Activated naive CD4-positive, alpha-beta T cell treated with anti-CD3 and anti-CD28 coated beads for 36 hours (primary cell): Measurements from ENCODE around the gene RHBDL1. TPM values are rescaled to one million over a fixed set of nuclear protein-coding genes. Genes with fewer than 3 reads are reported as not detected.

Source experiments
- CTCF ChIA-PET: fragments of 350-600 bp; sonication (Branson Sonifier 250); formaldehyde crosslinking; loops from one replicate; lab custom pipeline; 2021; ENCODE audit warnings: antibody characterized with exemption; lab: Charles Lee
- DNase-seq: peaks from one replicate; pipeline ENCODE4 v3.0.0-alpha.2; 2020
- H3K27ac Mint-ChIP-seq: one replicate; pipeline ENCODE4 v1.8.0; 2021; ENCODE audit warnings: mild to moderate bottlenecking, mixed read lengths
- H3K27me3 Mint-ChIP-seq: one replicate; pipeline ENCODE4 v1.8.0; 2021; ENCODE audit warnings: low read depth, mixed read lengths
- H3K36me3 Mint-ChIP-seq: one replicate; pipeline ENCODE4 v1.8.0; 2021; ENCODE audit warnings: low read depth, mixed read lengths
- H3K4me1 Mint-ChIP-seq: one replicate; pipeline ENCODE4 v1.8.0; 2021; ENCODE audit warnings: low read depth, mixed read lengths
- H3K4me3 Mint-ChIP-seq: one replicate; pipeline ENCODE4 v1.8.0; 2021; ENCODE audit warnings: mild to moderate bottlenecking, moderate library complexity, mixed read lengths
- H3K9me3 Mint-ChIP-seq: one replicate; pipeline ENCODE4 v1.8.0; 2021; ENCODE audit warnings: mixed read lengths
- intact Hi-C: fragments of 100-400 bp; cut with micrococcal nuclease; formaldehyde crosslinking; loops from one replicate; pipeline ENCODE4 v1.15.1; 2023
- total RNA-seq, 2 experiments: library from RNA; stranded (reverse); gene quantifications; one replicate each; pipeline ENCODE4 v1.2.3, GENCODE V29; 2021

RHBDL1 gene
- total RNA-seq, 2 experiments from 2014 or later, result 0.60 to 0.94 TPM

GRCh38 chr16:641326-642188 lies 33.9 kb upstream of the RHBDL1 start, which contains the start of gene MCRIP2:
Gene MCRIP2, plus strand, starts transcription at chr16:641828. Its CDS starts 164 bp downstream, at chr16:641992.
- no peaks in the 10 kb centered on the region for H3K9me3 Mint-ChIP-seq
- peaks cover 25% of the 10 kb centered on the region for H3K4me1 Mint-ChIP-seq
- CTCF ChIA-PET, result no interaction called here
- DNase-seq, result peak; percentile 71
- H3K27me3 Mint-ChIP-seq, result no peaks in the 10 kb centered on the region
- H3K4me3 Mint-ChIP-seq, result peak within 1 kb of the TSS; percentile 71
- H3K27ac Mint-ChIP-seq, result no peak within 1 kb of the TSS
- peaks cover 2% of the 10 kb centered on the region for H3K36me3 Mint-ChIP-seq
- intact Hi-C loops, result no loop called here

GRCh38 chr16:642189-643049 lies 33.1 kb upstream of the RHBDL1 start:
- peak overlapping the region; percentile 71 for H3K4me3 Mint-ChIP-seq
- H3K27me3 Mint-ChIP-seq, result no peaks in the 10 kb centered on the region
- H3K36me3 Mint-ChIP-seq, result no peaks in the 10 kb centered on the region
- intact Hi-C loops, result no loop called here
- peaks cover 22% of the 10 kb centered on the region for H3K4me1 Mint-ChIP-seq
- no peak overlapping the region for H3K27ac Mint-ChIP-seq
- CTCF ChIA-PET, result no interaction called here
- no peaks in the 10 kb centered on the region for H3K9me3 Mint-ChIP-seq
- peak; percentile 22 for DNase-seq

GRCh38 chr16:643050-643368 lies 32.5 kb upstream of the RHBDL1 start:
- Mint-ChIP-seq H3K27me3 (no peaks in the 10 kb centered on the region), H3K4me1 (peaks cover 21% of the 10 kb centered on the region), H3K27ac (no peak overlapping the region), H3K36me3 (no peaks in the 10 kb centered on the region), H3K9me3 (no peaks in the 10 kb centered on the region), H3K4me3 (peak overlapping the region; percentile 71)
- intact Hi-C loops, result no loop called here
- DNase-seq, result no peak
- CTCF ChIA-PET, result no interaction called here

- Mint-ChIP-seq H3K36me3 (no peaks in the 10 kb centered on the region), H3K4me1 (peaks cover 21% of the 10 kb centered on the region), H3K27ac (no peak overlapping the region), H3K27me3 (no peaks in the 10 kb centered on the region), H3K9me3 (no peaks in the 10 kb centered on the region), H3K4me3 (no peak overlapping the region)
- DNase-seq, result no peak
- intact Hi-C loops, result no loop called here
- CTCF ChIA-PET, result no interaction called here
Measured at GRCh38 chr16:644556-644955, 30.9 kb upstream of the RHBDL1 start.

- no peak for DNase-seq
- no peaks in the 10 kb centered on the region for H3K36me3 Mint-ChIP-seq
- no peak overlapping the region for H3K4me3 Mint-ChIP-seq
- CTCF ChIA-PET, result no interaction called here
- no peaks in the 10 kb centered on the region for H3K9me3 Mint-ChIP-seq
- H3K27ac Mint-ChIP-seq, result no peak overlapping the region
- H3K27me3 Mint-ChIP-seq, result no peaks in the 10 kb centered on the region
- H3K4me1 Mint-ChIP-seq, result peaks cover 28% of the 10 kb centered on the region
- intact Hi-C loops, result no loop called here
Measured at GRCh38 chr16:645852-646678, 29.4 kb upstream of the RHBDL1 start.

- Mint-ChIP-seq H3K27ac (no peak overlapping the region), H3K36me3 (no peaks in the 10 kb centered on the region), H3K4me3 (no peak overlapping the region), H3K4me1 (peaks cover 28% of the 10 kb centered on the region), H3K27me3 (no peaks in the 10 kb centered on the region), H3K9me3 (no peaks in the 10 kb centered on the region)
- intact Hi-C loops, result no loop called here
- no peak for DNase-seq
- CTCF ChIA-PET, result interaction anchor here (2.0 kb wide), 1 partner anchor 10 kb away, joined by 6 read pairs; the partner anchor contains the start of gene METTL26
Measured at GRCh38 chr16:646679-647172, 28.7 kb upstream of the RHBDL1 start.

- intact Hi-C loops, result no loop called here
- Mint-ChIP-seq H3K4me1 (peaks cover 28% of the 10 kb centered on the region), H3K36me3 (no peaks in the 10 kb centered on the region), H3K9me3 (no peaks in the 10 kb centered on the region), H3K4me3 (no peak overlapping the region), H3K27ac (no peak overlapping the region), H3K27me3 (no peaks in the 10 kb centered on the region)
- CTCF ChIA-PET, result interaction anchor here (2.0 kb wide), 1 partner anchor 11 kb away, joined by 6 read pairs; the partner anchor contains the start of gene METTL26
- DNase-seq, result no peak
Measured at GRCh38 chr16:647173-647902, 28.1 kb upstream of the RHBDL1 start.

GRCh38 chr16:648071-648780 lies 27.2 kb upstream of the RHBDL1 start:
- Mint-ChIP-seq H3K4me1 (peaks cover 26% of the 10 kb centered on the region), H3K27ac (peak overlapping the region; percentile 66), H3K4me3 (peak overlapping the region; percentile 79), H3K36me3 (no peaks in the 10 kb centered on the region), H3K27me3 (no peaks in the 10 kb centered on the region), H3K9me3 (no peaks in the 10 kb centered on the region)
- peak; percentile 60 for DNase-seq
- intact Hi-C loops, result no loop called here
- CTCF ChIA-PET, result interaction anchor here (2.0 kb wide), 1 partner anchor 12 kb away, joined by 6 read pairs; the partner anchor contains the start of gene METTL26

- peak; percentile 93 for DNase-seq
- no peaks in the 10 kb centered on the region for H3K36me3 Mint-ChIP-seq
Measured at GRCh38 chr16:648781-649589, 26.5 kb upstream of the RHBDL1 start, which contains the start of gene WDR90. Gene WDR90, plus strand, starts transcription at chr16:649365. Its CDS starts 52 bp downstream, at chr16:649417.

GRCh38 chr16:649631-650030 lies 25.8 kb upstream of the RHBDL1 start:
- Mint-ChIP-seq H3K27ac (no peak overlapping the region), H3K9me3 (no peaks in the 10 kb centered on the region), H3K4me1 (peaks cover 15% of the 10 kb centered on the region), H3K36me3 (no peaks in the 10 kb centered on the region), H3K27me3 (no peaks in the 10 kb centered on the region), H3K4me3 (peak overlapping the region; percentile 73)
- CTCF ChIA-PET, result interaction anchor here (0.6 to 1.2 kb wide), 2 partner anchors 26 to 54 kb away, joined by 3 read pairs; partner anchors contain the start of gene RHBDL1
- DNase-seq, result no peak
- intact Hi-C loops, result loop anchor here (1.0 kb wide), 2 partner anchors 13 to 18 kb away; partner anchors contain the start of gene METTL26

More at GRCh38 chr16:648781-649589, 26.5 kb upstream of the RHBDL1 start, which contains the start of gene WDR90:
- no peaks in the 10 kb centered on the region for H3K9me3 Mint-ChIP-seq
- no peaks in the 10 kb centered on the region for H3K27me3 Mint-ChIP-seq
- intact Hi-C loops, result loop anchor here (1.0 kb wide), 2 partner anchors 13 to 18 kb away; partner anchors contain the start of gene METTL26
- H3K4me3 Mint-ChIP-seq, result peak within 1 kb of the TSS; percentile 79
- peak within 1 kb of the TSS; percentile 66 for H3K27ac Mint-ChIP-seq
- peaks cover 22% of the 10 kb centered on the region for H3K4me1 Mint-ChIP-seq
- CTCF ChIA-PET, result interaction anchor here (1.2 to 2.0 kb wide), 2 partner anchors 12 to 27 kb away, joined by 3 to 6 read pairs; partner anchors contain the start of genes METTL26 and RHBDL1
